T-helper 22 cell (primary cell): ENCODE results near the gene NPY.
"Not testable (repeated sequence)": the region's sequence is repeated elsewhere in the genome, so short reads cannot be mapped to it uniquely, and the experiment has no call there.

Experiments used
- DNase-seq: peaks from one replicate; pipeline ENCODE4 v3.0.0-alpha.2; 2020; ENCODE audit warnings: low read depth

NPY gene

DNA sequence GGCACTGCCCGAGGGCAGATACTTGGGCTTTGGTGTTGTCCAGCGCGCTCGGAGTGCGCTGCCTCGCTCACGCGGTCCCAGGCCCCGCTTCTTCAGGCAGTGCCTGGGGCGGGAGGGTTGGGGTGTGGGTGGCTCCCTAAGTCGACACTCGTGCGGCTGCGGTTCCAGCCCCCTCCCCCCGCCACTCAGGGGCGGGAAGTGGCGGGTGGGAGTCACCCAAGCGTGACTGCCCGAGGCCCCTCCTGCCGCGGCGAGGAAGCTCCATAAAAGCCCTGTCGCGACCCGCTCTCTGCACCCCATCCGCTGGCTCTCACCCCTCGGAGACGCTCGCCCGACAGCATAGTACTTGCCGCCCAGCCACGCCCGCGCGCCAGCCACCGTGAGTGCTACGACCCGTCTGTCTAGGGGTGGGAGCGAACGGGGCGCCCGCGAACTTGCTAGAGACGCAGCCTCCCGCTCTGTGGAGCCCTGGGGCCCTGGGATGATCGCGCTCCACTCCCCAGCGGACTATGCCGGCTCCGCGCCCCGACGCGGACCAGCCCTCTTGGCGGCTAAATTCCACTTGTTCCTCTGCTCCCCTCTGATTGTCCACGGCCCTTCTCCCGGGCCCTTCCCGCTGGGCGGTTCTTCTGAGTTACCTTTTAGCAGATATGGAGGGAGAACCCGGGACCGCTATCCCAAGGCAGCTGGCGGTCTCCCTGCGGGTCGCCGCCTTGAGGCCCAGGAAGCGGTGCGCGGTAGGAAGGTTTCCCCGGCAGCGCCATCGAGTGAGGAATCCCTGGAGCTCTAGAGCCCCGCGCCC is at the start of gene NPY:
Gene NPY, plus strand, starts transcription at position 294 of the 802 bp plus-strand sequence. CDS start 1,051 bp downstream, outside the sequence.
- no peak for DNase-seq

DNA sequence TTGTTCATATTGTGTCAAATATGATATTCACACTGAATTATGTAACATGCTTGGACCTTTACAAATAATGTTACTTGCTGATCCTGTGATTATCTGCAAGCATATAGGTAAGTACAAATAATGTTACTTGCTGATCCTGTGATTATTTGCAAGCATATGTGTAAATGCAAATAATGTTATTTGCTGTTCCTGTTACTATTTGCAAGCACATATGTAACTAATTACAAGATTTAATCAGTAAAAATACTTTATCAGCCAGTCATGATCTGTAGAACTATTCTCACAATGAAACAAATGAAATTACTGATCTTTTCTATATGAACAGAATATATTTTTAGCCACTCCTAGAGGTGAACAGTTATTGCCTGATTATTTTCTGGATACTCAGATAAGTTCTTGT is 44.7 kb upstream of the NPY start:
- DNase-seq = no peak

DNA sequence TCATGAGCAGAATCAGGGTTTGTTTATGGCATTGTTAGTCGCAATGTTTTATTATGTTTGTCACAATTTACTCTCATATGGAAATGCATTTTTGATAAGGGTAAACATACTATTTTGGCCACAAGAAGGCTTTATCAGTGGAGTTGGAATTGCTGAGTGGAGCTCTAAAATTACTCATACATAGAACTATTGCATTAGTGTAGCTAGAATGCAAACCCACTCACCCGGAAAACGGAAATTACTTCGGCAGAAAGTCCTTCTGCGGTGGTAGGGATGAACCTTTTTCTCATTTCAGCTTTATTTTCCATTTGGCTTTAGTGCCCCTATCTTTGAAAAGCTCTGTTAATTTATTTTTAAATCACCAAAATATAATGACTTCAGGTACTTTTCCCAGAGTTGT is 42.8 kb upstream of the NPY start:
- DNase-seq = no peak

DNA sequence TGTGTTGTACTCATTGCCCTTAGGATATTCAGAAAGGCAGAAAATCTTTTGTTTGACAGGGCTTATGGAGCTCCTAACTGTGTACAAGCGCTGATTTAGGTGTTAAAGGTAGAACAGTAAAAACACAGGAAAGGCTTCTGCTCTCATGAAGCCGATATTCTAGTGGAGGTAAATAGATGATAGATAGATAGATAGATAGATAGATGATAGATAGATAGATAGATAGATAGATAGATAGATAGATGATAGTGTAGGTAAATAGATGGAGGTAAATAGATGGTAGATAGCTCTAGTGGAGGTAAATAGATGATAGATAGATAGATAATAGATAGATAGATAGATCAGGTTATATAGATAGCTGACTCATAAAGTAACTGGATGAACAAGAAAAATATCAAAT is 39.4 kb upstream of the NPY start:
- no peak for DNase-seq

DNA sequence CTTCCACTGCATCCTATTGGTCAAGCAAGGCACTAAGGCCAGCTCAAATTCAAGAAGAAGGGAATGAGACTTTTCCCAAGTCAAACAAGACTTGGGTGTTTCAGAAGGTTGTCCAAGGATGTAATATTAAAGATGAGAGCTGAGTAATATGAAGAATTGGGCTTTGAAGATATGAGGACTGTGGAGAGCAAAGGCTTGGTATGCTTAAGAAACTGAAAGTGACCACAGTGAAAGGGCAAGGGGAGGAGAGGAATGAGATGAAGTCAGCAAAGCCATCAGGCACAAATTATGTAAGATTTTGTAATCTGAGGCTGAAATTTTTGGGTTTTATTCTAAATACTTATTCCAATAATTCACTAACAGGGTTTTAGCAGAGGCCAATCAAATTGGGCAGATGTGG is 38.6 kb upstream of the NPY start:
- no peak for DNase-seq

DNA sequence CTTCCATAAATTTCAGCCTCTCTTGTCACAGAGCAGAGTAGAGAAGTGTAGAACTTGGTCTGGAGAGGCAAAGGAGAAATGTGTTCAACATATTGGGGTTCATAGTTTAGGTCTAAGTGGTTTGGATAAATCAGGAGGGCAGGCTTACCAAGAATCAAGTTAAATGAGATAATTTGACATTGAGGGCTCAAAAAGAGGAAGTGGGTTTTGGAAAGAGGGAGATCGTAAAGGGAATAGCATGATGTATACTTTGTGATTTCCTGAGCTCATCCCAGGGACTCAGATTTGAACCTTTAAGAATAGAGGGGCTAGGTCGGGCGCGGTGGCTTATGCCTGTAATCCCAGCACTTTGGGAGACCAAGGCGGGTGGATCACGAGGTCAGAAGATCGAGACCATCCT is 34.7 kb upstream of the NPY start:
- no peak for DNase-seq

DNA sequence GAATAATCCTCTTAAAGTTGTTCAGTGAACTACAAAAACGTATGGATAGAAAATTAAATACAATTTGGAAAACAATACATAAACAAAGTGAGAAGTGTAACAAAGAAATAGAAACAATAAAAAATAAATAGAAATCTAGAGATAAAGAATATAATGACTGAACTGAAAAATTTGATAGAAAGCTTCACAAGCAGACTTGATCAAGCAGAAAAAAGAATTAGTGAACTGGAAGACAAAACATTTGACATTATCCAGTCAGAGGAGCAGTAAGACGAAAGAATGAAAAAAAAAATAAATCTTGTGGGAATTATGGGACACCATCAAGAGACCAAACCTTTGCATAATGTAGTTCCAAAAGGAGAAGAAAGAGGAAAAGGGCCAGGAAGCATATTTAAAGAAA is 32.4 kb upstream of the NPY start:
- DNase-seq = no peak

DNA sequence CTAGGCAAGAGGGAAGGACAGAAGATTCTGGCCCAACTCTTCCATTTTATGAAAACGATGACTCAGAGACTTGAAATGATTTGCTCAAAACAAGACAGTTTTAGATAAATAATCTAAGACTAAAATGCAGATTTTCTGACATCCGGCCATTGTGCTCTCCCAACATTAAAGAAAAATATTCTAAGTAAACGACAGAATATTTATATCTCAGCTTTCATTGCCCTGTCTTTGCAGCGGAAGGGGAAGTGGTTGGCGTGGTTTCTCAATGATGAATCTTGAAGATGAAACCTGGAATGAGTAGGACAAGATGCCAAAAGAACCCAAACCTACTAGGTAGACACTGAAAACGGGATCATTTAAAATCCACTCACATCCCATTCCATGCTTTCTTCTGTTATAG is 28.9 kb upstream of the NPY start:
- no peak for DNase-seq

DNA sequence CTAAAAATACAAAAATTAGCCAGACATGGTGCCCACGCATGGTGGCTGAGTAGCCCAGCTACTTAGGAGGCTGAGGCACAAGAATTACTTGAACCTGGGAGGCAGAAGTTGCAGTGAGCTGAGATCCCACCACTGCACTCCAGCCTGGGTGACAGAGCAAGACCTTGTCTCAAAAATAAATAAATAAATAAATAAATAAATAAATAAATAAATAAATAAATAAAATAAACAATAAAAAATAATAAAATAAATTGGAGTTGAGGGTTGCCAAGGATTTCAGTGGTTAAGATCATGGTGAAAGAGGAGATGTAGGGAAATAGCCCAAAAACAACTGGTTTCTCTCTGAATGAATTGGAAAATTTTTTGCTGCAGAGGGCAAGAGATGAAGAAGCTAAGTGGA is 25.7 kb upstream of the NPY start:
- DNase-seq = not testable (repeated sequence)

DNA sequence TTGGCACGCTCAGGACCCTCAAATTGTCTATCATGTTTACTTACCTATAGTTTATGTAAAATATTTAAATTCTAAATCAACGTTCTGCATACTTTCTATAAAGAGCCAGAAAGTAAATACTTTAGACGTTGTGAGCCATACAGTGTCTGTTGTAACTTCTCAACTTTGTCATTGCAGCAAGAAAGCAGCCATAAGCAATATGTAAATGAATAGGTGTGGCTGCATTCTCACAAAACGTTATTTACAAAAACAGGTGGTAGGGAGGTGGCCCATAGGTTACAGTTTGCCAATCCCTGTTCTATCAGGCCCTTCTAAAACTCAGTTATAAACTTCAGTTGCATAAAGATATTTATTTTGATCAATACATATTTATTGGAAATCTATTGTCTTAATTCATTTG is 12.1 kb upstream of the NPY start:
- DNase-seq = no peak

DNA sequence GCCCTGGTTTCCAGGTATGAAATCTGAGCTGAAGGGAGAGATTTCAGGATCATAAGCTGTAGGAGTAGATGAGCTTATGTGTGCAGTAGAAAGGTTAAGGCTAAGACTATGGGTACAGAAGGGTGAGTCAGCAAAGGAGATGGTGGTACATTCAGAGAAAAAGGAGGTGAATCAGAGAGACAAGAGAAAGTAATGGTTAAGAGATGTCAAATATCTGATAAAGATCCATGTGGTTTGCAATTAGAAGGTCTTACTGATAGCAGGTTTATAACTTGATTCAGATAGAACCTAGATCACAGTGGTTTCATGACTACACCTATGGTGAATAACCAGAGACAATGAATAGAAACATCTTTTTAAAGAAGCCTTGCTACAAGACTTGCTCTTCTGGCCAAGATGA is 4.5 kb upstream of the NPY start:
- DNase-seq = no peak

DNA sequence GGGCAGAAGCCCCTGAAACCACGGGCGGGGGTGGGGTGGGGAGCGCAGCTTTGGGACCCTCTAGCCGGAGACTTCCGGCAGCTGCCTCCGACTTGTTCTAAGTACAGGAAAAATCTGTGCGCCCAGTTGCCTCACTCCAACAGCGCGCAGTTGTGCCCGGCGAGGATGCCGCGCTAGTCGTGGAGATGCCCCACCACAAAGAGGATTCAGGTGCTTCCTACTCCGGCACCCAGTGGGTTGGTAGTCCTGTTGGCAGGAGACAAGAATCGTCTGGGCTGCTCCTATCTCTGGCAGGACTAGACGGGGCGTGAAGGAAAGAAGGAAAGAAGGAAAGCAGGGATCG is 465 bp upstream of the NPY start:
- no peak for DNase-seq

DNA sequence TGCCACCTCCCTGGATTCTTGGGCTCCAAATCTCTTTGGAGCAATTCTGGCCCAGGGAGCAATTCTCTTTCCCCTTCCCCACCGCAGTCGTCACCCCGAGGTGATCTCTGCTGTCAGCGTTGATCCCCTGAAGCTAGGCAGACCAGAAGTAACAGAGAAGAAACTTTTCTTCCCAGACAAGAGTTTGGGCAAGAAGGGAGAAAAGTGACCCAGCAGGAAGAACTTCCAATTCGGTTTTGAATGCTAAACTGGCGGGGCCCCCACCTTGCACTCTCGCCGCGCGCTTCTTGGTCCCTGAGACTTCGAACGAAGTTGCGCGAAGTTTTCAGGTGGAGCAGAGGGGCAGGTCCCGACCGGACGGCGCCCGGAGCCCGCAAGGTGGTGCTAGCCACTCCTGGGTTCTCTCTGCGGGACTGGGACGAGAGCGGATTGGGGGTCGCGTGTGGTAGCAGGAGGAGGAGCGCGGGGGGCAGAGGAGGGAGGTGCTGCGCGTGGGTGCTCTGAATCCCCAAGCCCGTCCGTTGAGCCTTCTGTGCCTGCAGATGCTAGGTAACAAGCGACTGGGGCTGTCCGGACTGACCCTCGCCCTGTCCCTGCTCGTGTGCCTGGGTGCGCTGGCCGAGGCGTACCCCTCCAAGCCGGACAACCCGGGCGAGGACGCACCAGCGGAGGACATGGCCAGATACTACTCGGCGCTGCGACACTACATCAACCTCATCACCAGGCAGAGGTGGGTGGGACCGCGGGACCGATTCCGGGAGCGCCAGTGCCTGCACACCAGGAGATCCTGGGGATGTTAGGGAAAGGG is 913 bp downstream of the NPY start:
- no peak for DNase-seq

DNA sequence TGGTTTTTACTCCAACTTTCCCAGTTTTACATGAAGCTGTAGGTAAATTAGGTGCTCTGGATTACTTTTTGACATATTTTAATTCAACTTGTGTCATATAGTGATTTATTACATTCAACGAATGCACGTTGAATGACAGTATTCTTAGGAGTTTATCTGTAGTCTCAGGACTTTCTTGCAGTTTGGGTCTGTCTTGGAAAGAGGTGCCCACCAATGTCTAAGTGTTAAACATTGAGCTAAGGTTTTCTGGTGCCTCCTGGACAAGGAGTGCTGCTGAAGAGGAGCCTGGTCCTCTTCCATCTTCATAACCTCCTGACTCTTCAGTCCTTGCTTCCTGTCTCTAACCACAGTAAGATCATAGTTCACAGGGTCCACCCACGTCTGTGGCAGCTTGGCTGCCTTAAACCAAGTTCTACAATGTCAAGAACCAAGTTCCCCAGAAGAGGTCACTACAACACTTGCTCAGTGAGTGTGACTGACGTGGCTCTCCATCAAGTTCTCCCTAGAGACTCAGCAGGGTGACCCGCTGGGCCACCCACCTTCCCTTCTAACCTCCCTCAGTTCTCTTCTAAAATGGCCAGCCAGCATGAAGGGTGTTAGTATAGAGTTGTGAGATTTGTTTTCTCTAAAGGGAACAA is 6.1 kb downstream of the NPY start:
- no peak for DNase-seq

DNA sequence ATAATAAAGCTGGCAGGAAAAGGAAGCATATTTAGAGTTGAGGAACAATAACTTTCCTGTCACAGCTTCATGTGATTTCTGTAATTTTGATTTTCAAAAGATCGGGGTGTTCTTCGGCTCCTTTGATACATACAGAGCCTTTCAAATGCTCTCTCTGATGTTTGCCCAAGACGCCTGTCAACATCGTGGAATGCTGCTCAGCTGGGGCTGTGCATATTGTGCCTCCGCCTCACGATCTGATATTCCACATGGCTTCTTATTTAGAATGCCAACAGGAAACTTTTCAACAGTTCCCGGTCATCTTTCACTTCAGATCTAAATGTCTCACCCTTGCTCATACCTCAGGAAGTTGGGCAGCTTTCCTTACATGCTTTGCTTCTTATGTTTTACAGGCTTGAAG is 7.3 kb downstream of the NPY start:
- DNase-seq = no peak

DNA sequence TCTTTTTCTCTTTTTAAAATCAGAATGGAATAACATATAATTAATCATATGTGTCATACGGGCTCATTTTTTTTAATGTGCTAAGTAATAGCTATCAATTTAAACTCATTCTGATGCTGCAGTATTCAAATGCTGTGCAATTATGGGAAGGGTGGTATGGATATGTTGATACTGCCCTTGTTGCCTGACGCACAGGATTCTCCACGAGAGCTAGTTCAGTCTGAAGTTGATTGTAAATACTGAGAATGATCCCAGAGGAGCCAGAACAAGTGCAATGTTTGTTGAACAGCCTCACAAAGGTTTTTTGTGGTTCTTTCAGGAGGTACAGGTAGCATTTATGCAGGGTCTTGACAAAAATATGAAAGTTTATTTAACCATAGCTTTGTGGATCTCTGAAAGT is 13.4 kb downstream of the NPY start:
- DNase-seq = no peak

DNA sequence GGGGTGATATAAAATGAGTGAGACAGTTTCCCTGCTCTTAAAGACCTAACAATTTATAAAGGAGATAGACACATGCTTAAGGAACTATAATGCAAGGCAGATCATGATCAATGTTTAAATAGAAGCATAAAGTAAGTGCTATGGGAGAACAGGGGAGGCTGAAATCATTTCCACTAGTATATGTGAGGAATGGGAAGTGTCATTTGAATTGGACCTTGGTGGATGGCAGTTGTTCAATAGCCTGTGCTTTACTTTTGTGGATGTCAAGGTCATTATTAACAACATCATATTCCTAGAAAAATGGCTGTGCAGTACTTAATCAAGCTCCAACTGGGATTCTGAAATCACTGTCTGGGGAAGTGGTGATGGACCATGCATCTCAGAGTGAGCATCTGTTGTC is 14.7 kb downstream of the NPY start:
- DNase-seq = no peak

DNA sequence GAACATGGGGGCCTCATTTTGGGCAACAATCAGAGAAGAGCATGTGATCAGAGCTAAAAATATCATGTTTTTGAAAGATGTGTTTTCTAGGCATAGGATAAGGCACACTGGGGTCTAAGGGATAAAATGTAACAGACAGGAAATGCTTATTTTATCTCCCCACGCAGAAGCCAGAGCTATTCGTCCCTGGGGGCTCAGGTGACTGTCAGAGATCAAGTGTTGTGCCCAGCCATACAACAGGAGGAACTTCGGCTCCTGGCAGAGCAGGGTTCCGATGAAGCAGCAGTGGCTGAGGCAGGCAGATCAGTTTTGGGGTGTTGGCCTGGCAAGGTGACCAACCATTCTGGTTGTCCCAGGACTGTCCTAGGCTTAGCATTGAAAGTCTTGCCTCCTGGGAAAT is 15.2 kb downstream of the NPY start:
- no peak for DNase-seq

DNA sequence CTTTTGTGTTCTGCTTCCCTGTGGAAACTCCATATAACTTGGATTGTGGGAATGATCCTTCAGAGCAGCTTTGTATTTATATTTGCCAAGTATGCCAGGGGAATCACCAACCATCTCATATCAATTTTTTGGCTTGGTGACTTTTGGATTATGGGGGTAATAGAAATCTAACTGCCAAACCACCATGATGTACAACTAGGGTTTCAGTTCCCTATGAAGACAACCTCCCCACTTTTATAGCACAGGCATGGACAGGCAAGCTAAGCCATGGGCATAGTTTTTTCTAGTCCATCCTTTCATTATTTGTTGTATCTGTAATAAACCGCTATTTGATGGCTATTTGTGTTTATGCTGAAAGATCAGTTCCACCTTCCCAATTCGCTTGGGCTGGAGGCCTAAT is 17.7 kb downstream of the NPY start:
- DNase-seq = no peak

DNA sequence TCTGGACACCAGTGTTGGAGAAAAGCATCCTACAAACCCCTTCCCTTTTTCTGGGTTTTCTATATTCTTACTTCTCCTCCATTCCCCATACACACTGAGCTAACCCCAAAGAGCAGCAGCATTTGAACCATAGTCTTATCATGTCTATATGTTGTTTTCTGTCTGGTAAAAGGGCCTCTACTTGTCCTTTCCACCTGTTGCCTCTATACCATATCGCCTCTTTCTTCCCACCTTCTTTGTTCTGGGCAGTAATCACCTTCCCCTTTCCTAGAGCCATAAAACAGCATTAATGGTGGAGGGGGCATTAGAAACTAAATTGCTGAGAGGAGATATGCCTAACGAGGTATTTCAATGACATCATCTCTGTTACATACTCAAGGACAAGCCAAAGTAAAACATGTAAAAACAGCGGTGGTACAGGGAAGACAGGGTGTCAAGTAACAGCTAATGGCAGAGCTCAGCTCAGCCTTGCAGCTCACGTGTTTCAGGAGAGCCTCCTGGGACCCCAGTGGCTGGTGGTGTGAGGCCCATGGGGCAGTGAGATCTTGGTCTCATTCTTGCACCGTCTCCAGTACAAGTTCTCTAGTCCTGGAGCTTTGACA is 20.6 kb downstream of the NPY start:
- no peak for DNase-seq

DNA sequence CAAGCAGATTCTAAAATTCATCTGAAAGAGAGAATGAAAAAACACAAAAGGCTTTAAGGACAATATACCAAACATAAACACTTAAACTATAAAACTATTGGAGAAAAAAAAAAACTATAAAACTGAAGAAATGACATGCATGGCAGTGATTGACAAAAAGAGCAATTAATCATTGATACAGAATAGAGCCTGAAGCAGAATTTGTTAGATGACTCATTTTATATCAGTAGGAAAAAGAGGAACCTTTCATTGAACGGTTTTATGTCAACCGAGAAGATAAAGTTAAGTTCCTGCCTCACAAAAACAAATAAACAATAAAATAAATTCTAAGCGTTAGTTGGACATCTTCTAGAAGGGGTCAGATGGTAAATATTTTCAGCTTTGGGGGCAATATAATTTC is 23.3 kb downstream of the NPY start:
- no peak for DNase-seq

DNA sequence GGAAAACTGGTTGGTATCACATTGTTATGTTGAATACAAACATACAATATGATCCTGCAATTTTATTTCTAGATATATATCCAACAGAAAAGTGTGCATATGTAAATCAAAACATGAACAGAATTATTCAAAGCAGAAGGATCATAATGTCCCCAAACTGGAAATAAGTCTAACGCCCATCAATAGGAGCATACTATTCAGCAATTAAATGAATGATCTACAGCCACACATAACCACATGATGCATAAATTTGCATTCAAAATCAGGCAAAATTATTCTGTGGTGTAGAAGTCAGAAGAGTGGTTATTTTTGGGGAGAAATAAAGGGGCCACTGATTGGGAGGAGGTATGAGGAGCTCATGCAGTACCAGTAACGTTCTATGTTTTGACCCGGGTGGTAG is 28.6 kb downstream of the NPY start:
- DNase-seq = no peak

DNA sequence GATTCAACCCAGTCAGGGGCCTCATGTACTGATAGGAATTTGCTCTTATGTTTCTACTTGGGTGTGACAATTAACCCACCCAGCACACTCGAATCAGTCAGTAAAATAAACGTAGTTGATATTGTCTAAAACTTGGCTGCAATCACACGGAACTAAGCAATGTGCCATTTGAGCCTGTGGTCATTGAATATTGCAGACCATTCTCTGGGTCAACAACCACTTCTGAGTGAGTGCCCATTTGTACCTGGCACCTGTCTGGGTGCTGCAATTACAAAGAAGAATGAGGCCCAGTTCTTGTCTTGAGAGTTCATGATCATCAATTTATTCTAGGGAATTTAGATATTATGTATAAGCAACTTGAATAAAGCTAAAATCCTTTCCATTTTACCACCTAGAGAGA is 29.8 kb downstream of the NPY start:
- DNase-seq = no peak
